Measurements from ENCODE around the gene PRDM16.

DNA sequence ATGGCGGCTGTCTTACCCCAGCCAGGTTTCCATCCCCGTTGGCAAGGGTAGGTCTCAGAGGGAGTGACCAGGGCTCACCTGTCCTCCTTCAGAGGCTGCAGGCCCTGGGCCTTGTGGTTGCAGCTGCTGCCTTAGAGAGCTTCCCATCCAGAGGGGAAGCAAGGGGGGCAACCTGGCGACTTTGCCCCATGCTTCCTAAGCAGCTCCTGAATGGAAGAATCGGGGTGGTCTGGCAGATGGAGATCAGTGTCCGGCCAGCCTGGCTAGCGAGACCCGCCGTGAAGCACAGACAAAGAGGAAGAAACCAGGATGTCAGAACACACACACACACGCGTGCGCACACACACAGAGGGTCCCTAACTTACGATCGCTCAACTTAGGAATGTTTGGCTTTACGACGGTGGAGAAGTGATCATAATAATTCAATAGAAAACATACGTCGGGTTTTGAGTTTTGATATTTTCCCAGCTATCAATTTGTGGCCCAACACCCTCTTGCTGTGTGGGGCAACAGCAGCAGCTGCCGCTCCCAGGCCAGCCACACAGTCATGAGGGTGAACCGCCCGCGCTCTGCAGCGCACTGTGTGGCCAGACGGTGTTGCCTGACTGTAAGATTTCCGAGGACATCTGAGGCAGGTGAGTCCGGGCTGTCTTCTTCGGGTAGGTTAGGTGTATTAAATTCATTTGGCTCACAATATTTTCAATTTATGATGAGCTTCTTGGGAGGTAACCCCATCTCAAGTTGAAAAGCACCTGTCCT, 272.4 kb downstream of the PRDM16 start:
- TF ChIP-seq, protein P1, sequence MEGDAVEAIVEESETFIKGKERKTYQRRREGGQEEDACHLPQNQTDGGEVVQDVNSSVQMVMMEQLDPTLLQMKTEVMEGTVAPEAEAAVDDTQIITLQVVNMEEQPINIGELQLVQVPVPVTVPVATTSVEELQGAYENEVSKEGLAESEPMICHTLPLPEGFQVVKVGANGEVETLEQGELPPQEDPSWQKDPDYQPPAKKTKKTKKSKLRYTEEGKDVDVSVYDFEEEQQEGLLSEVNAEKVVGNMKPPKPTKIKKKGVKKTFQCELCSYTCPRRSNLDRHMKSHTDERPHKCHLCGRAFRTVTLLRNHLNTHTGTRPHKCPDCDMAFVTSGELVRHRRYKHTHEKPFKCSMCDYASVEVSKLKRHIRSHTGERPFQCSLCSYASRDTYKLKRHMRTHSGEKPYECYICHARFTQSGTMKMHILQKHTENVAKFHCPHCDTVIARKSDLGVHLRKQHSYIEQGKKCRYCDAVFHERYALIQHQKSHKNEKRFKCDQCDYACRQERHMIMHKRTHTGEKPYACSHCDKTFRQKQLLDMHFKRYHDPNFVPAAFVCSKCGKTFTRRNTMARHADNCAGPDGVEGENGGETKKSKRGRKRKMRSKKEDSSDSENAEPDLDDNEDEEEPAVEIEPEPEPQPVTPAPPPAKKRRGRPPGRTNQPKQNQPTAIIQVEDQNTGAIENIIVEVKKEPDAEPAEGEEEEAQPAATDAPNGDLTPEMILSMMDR (IDR thresholded peaks at IDR 0.05; ENCODE audit: low read depth, low read length), result no peak
- no peak for TF ChIP-seq POLR2A (IDR thresholded peaks at IDR 0.05; ENCODE audit: extremely low read depth, insufficient read length)
